Lower leg skin (tissue), 4 donors: Measurements from ENCODE around the gene PAK2. TPM values are rescaled to one million over a fixed set of nuclear protein-coding genes. Genes with fewer than 3 reads are reported as not detected.

Experiments
- DNase-seq, 2 donors: peaks; one replicate each; pipeline ENCODE4 v3.0.0-alpha.2; 2019; ENCODE audit warnings: low spot score in 2 of 2
- H3K4me3 ChIP-seq: fragments of 200-600 bp; sonication (generic); 2 replicates; pipeline ENCODE4 v1.5.1; 2017; ENCODE audit warnings: mild to moderate bottlenecking, low read depth; ENCODE audit not compliant: poor library complexity, severe bottlenecking
- POLR2A ChIP-seq, 2 donors: fragments of 450-650 bp; IDR thresholded peaks; one replicate each; pipeline ENCODE4 v1.6.1; 2016 to 2017; ENCODE audit warnings: antibody characterized with exemption in 2 of 2, mild to moderate bottlenecking in 1 of 2, moderate library complexity in 1 of 2
- WGBS, 2 donors: methylation state at CpG; one replicate each; pipeline ENCODE4 v1.1.5; 2018; 5-methylcytosine and 5-hydroxymethylcytosine counted together
- intact Hi-C: fragments of 100-400 bp; cut with DNase I; formaldehyde crosslinking; loops from one replicate; pipeline ENCODE4 v1.15.0; 2023; ENCODE audit warnings: low total_unique reads
- total RNA-seq, 4 donors: library from RNA; depleted of rRNA; stranded (reverse); fragments of >200 nt; gene quantifications; one replicate each; pipeline ENCODE4 v1.1.0, GENCODE V29; 2016
- TF ChIP-seq, protein P1 (sequence below), 3 donors: fragments of 450-650 bp; IDR thresholded peaks; one replicate each; pipeline ENCODE4 v1.5.1; 2016; ENCODE audit warnings: antibody characterized with exemption in 3 of 3, mild to moderate bottlenecking in 3 of 3, moderate library complexity in 2 of 3

The PAK2 gene
- total RNA-seq, 4 donors from 2014 or later = 25.3 to 39.0 (median 32.8) TPM

DNA sequence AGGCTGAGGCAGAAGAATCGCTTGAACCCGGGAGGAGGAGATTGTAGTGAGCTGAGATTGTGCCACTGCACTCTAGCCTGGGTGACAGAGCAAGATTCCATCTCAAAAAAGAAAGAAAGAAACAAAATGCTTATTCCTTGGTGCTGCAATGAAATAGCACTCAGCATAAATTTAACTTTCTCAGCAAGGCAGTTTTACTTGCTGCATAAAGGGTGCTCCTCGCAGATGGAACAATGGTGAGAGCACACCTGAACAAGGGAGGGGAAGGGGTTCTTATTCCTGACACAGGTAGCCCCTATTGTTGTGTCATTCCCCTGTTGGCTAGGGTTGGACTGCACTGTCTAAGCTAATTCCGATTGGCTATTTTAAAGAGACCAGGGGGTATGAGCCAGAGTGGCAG lies 17.1 kb downstream of the PAK2 start:
- no peak overlapping the region for H3K4me3 ChIP-seq
- 74 to 82% methylated on average over 4 of the region's 4 CpGs for WGBS, 2 donors
- DNase-seq = no peak
- intact Hi-C loops = no loop called here
- no peak for TF ChIP-seq POLR2A (IDR thresholded peaks at IDR 0.05)
- TF ChIP-seq, protein P1, sequence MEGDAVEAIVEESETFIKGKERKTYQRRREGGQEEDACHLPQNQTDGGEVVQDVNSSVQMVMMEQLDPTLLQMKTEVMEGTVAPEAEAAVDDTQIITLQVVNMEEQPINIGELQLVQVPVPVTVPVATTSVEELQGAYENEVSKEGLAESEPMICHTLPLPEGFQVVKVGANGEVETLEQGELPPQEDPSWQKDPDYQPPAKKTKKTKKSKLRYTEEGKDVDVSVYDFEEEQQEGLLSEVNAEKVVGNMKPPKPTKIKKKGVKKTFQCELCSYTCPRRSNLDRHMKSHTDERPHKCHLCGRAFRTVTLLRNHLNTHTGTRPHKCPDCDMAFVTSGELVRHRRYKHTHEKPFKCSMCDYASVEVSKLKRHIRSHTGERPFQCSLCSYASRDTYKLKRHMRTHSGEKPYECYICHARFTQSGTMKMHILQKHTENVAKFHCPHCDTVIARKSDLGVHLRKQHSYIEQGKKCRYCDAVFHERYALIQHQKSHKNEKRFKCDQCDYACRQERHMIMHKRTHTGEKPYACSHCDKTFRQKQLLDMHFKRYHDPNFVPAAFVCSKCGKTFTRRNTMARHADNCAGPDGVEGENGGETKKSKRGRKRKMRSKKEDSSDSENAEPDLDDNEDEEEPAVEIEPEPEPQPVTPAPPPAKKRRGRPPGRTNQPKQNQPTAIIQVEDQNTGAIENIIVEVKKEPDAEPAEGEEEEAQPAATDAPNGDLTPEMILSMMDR (IDR thresholded peaks at IDR 0.05) = no peak

DNA sequence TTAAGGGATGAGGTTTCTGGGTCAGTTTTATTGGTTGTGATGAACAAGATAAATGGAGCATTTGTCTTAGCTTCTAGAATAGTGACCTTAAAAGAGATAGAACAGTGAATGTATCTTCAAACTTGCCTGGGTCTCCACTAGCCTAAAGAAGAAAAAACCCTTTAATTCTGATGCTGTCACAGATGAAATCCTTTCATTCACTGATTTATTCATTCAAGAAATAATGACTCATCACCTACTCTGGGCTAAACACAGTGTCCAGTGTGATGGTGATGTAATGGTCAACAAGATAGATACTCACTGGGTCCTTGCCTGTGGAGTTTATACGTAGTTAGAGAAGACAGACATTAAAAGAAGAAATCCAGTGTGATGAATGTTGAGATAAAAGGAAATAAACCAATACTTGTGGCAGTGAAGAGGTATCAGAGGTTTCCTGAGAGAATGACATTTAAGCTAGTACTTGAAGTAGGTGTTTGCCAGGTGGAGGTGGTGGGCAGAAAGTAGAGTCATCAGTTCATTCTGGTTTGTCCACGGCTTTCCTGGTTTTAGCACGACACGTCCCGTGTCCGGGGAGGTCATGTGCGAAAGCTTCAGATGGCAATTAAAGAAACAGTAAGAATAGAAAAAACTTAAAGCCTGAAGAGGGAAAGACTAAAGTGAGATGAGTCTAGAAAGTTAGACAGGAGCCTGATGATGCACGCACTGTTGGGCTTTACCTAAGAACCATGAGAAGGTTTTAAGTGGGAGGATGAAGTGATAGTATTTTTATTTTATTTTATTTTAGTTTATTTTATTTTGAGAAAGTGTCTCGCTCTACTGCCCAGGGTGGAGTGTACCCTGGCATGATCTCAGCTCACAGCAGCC lies 18.5 kb downstream of the PAK2 start:
- H3K4me3 ChIP-seq = no peak overlapping the region
- 85 to 88% methylated on average over 9 of the region's 9 CpGs for WGBS, 2 donors
- DNase-seq = no peak
- TF ChIP-seq POLR2A (IDR thresholded peaks at IDR 0.05) = no peak
- TF ChIP-seq, protein P1 (IDR thresholded peaks at IDR 0.05) = no peak
- intact Hi-C loops = no loop called here

DNA sequence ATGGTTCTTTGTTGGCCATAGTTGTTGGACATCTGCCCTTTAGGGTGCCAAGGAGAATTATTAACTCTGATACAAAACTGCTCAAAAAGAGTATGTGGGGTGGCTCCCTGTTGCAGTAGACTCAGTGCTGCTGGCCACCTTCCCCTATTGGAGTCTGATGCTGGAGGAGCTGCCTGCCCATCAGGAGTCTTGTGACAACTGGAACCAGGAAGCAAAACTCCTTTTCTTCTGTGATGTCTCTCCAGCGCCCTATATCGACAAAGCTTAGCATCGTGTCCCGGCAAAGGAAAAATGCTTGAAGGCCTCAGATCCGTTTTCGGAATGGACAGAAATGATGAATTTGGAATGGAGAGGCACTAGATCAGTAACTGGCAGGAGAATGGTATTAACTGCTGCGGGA lies 23.5 kb downstream of the PAK2 start:
- H3K4me3 ChIP-seq = no peak overlapping the region
- intact Hi-C loops = no loop called here
- TF ChIP-seq, protein P1 (IDR thresholded peaks at IDR 0.05) = no peak
- no peak for TF ChIP-seq POLR2A (IDR thresholded peaks at IDR 0.05)
- DNase-seq = no peak
- 60 to 84% methylated on average over 7 of the region's 7 CpGs for WGBS, 2 donors

DNA sequence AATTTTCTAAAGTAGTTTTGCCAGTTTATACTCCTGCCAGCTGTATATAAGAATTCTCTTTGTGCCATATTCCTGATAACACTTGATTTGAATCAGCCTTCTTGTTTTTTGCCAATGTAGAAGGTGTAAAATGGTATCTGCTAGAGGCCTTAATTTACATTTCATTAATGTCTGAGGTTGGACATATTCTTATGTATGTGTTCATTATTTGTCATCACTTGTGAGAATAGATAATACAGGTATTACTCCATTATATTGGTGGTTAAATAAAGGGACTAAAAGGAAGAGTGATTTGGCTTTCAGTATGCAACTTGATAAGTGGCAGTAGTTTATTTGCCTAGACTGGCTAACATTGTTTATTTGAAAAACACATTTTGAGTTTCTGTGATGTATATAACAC lies 25.8 kb downstream of the PAK2 start:
- no peak for TF ChIP-seq POLR2A (IDR thresholded peaks at IDR 0.05)
- TF ChIP-seq, protein P1 (IDR thresholded peaks at IDR 0.05) = no peak
- no peak overlapping the region for H3K4me3 ChIP-seq
- intact Hi-C loops = no loop called here
- DNase-seq = no peak

DNA sequence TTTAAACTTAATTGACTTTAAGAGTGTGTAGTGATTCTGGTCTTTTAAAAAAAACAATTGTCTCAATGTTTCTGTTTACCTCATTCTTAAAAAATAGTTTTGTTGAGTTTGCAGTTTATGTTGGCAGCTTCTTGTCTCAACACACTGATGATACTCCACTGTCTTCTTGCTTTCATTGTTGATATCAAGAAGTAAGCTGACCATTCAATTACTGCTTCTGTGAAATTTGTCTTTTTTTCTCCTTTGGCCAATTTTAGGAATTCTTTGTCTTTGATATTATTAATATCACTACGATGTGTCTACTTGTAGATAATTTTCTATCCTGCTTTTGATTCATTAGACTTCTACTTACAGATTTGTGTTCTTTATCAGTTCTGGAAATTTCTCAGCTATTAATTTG lies 31.4 kb downstream of the PAK2 start:
- no peak for TF ChIP-seq POLR2A (IDR thresholded peaks at IDR 0.05)
- TF ChIP-seq, protein P1 (IDR thresholded peaks at IDR 0.05) = no peak
- intact Hi-C loops = no loop called here
- no peak for DNase-seq
- WGBS, 2 donors = 100% methylated on average over 1 of the region's 1 CpG
- no peak overlapping the region for H3K4me3 ChIP-seq

DNA sequence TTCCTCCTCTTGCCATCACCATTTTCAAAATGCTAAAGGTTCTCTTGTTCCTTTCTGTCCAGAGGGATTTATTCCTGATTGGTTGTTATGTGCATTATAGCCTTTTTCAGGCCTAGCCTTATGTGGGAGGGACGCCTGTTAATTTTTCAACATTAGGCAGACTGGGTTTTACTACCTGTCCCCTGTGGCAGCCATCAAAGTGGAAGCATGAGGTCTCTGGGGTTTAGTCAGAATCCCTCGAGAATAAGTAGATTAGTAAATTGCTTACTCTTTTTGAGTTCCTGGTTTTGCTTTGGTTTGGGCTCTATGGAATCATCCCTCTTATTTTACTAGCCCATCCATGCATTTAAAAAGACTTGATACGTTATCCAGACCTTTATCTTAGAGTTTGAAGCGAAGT lies 32.4 kb downstream of the PAK2 start:
- no peak for DNase-seq
- intact Hi-C loops = no loop called here
- WGBS, 2 donors = 87 to 90% methylated on average over 4 of the region's 4 CpGs

More for the DNA sequence above, 32.4 kb downstream of the PAK2 start:
- TF ChIP-seq, protein P1 (IDR thresholded peaks at IDR 0.05) = no peak
- no peak for TF ChIP-seq POLR2A (IDR thresholded peaks at IDR 0.05)
- H3K4me3 ChIP-seq = no peak overlapping the region
